ENCODE measurements around the gene RNF20. TPM values are rescaled to one million over a fixed set of nuclear protein-coding genes. Genes with fewer than 3 reads are reported as not detected.

Gene RNF20
- polyA plus RNA-seq, 1 of the 3 experiments (the other 2 are of a cell fraction), result 16.0 TPM

- no peaks in the 10 kb centered on the region for H3K27me3 ChIP-seq (ENCODE audit: insufficient read depth)
- H3K79me2 ChIP-seq (ENCODE audit: insufficient read depth), result no peaks in the 10 kb centered on the region
- no peaks in the 10 kb centered on the region for H3K4me1 ChIP-seq (ENCODE audit: control insufficient read depth in 1 of 2, insufficient read depth in 2 of 2, low read depth in 1 of 2, low read length in 1 of 2)
- no peak for DNase-seq
- 75% methylated on average over 6 of the region's 6 CpGs for WGBS (ENCODE audit: low lambda C conversion rate)
- H3F3A ChIP-seq (replicated peaks; ENCODE audit: insufficient read depth), result peaks cover 3% of the 10 kb centered on the region
- H3K4me3 ChIP-seq (ENCODE audit: low read depth in 2 of 2, low read length in 1 of 2), result no peak overlapping the region
- POLR2A ChIA-PET, result interaction anchor here (0.8 kb wide), 1 partner anchor 75 kb away, joined by 3 read pairs; no protein-coding TSS in a partner anchor
- TF ChIP-seq MEF2A (IDR thresholded peaks at IDR 0.05; ENCODE audit: borderline replicate concordance, low read depth), result no peak
- TF ChIP-seq, protein P1, sequence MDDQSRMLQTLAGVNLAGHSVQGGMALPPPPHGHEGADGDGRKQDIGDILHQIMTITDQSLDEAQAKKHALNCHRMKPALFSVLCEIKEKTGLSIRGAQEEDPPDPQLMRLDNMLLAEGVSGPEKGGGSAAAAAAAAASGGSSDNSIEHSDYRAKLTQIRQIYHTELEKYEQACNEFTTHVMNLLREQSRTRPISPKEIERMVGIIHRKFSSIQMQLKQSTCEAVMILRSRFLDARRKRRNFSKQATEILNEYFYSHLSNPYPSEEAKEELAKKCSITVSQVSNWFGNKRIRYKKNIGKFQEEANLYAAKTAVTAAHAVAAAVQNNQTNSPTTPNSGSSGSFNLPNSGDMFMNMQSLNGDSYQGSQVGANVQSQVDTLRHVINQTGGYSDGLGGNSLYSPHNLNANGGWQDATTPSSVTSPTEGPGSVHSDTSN (IDR thresholded peaks at IDR 0.05), result no peak
- TF ChIP-seq USF2 (IDR thresholded peaks at IDR 0.05; ENCODE audit: borderline replicate concordance, low read depth, low read length), result no peak
- TF ChIP-seq GATA2 (CRISPR knock-in tag; IDR thresholded peaks at IDR 0.05), result no peak
- TF ChIP-seq FOXJ3 (CRISPR knock-in tag; IDR thresholded peaks at IDR 0.05), result no peak
- no peak for TF ChIP-seq RFX5 (IDR thresholded peaks at IDR 0.05; ENCODE audit: low read length)
- TF ChIP-seq CTCF (IDR thresholded peaks at IDR 0.05), result no peak
- no peak for TF ChIP-seq IRF3 (IDR thresholded peaks at IDR 0.05; ENCODE audit: low read depth, low read length)
- no peak for TF ChIP-seq GABPA (IDR thresholded peaks at IDR 0.05; ENCODE audit: low read depth)
- no peak for TF ChIP-seq JUND (IDR thresholded peaks at IDR 0.05)
- TF ChIP-seq FOXM1 (IDR thresholded peaks at IDR 0.05; ENCODE audit: low read depth), result no peak
- H4K20me1 ChIP-seq (ENCODE audit: insufficient read depth), result no peaks in the 10 kb centered on the region
- CTCF ChIA-PET, result interaction anchor here (1.0 to 17.0 kb wide), 5 partner anchors 9 to 75 kb away, joined by 3 to 363 read pairs (median 5); a partner anchor contains a TSS
- no peak overlapping the region for H3K27ac ChIP-seq (ENCODE audit: low read depth in 2 of 2, low read length in 1 of 2)
- H3K4me2 ChIP-seq, result no peak overlapping the region
- no peak overlapping the region for H2AFZ ChIP-seq (ENCODE audit: low read depth)
- no peak overlapping the region for H3K9ac ChIP-seq
- H3K36me3 ChIP-seq (replicated peaks in 1 of 2; ENCODE audit: control insufficient read depth in 1 of 2, insufficient read depth in 2 of 2, low read length in 1 of 2), result no peaks in the 10 kb centered on the region
- H3K9me3 ChIP-seq, result no peaks in the 10 kb centered on the region
- H3K9me2 ChIP-seq, result no peaks in the 10 kb centered on the region
Observed at GRCh38 chr9:101524371-101524770, 9.3 kb upstream of the RNF20 start.

DNA sequence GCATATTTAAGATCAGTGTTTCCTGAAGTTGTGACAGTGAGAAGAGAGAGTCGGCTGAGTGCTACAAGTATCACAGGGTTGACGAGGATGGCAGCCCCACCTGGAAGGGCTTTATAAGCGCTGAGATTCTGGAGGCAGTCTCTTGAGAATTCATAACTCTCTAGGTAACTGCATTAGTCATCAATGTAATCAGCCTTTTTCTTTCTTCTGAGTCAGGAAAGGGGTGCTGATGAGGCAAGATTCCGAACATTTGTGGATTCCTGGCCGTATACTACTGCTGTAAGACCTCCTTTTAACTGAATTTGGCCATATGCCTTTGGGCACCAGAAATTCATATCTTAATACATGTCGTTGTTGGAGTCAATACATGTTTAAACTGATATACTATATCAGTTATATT lies 6.6 kb upstream of the RNF20 start:
- no peaks in the 10 kb centered on the region for H3K79me2 ChIP-seq (ENCODE audit: insufficient read depth)
- no peaks in the 10 kb centered on the region for H3K27me3 ChIP-seq (ENCODE audit: insufficient read depth)
- peaks cover 3% of the 10 kb centered on the region for H3F3A ChIP-seq (replicated peaks; ENCODE audit: insufficient read depth)
- H3K4me1 ChIP-seq (ENCODE audit: control insufficient read depth in 1 of 2, insufficient read depth in 2 of 2, low read depth in 1 of 2, low read length in 1 of 2), result no peaks in the 10 kb centered on the region
- TF ChIP-seq RAD21 (IDR thresholded peaks at IDR 0.05; ENCODE audit: low read length), result no peak
- TF ChIP-seq USF1 (IDR thresholded peaks at IDR 0.05; ENCODE audit: borderline replicate concordance, low read depth), result no peak
- TF ChIP-seq SMC3 (IDR thresholded peaks at IDR 0.05; ENCODE audit: low read depth, low read length), result no peak
- TF ChIP-seq FOSL2 (IDR thresholded peaks at IDR 0.05; ENCODE audit: borderline replicate concordance, low read depth), result no peak
- TF ChIP-seq GATA2 (CRISPR knock-in tag; IDR thresholded peaks at IDR 0.05), result no peak
- no peak for TF ChIP-seq EZH2phosphoT487 (IDR thresholded peaks at IDR 0.05; ENCODE audit: borderline replicate concordance, low read depth)
- no peak for TF ChIP-seq JUND (IDR thresholded peaks at IDR 0.05)
- TF ChIP-seq TCF12 (IDR thresholded peaks at IDR 0.05), result no peak
- no peak for TF ChIP-seq ZBTB33 (IDR thresholded peaks at IDR 0.05; ENCODE audit: borderline replicate concordance, low read depth)
- no peak for TF ChIP-seq CHD2 (IDR thresholded peaks at IDR 0.05; ENCODE audit: low read length, partially characterized antibody)
- no peak for TF ChIP-seq FOXM1 (IDR thresholded peaks at IDR 0.05; ENCODE audit: low read depth)
- TF ChIP-seq MEF2A (IDR thresholded peaks at IDR 0.05; ENCODE audit: borderline replicate concordance, low read depth), result no peak
- H3K4me2 ChIP-seq, result no peak overlapping the region
- no peaks in the 10 kb centered on the region for H3K9me3 ChIP-seq
- H4K20me1 ChIP-seq (ENCODE audit: insufficient read depth), result no peaks in the 10 kb centered on the region
- H2AFZ ChIP-seq (ENCODE audit: low read depth), result no peak overlapping the region
- CTCF ChIA-PET, result interaction anchor here (2.2 to 17.0 kb wide), 2 partner anchors 68 to 78 kb away, joined by 15 to 363 read pairs; no protein-coding TSS in a partner anchor
- no peak overlapping the region for H3K9ac ChIP-seq
- 65% methylated on average over 6 of the region's 6 CpGs for WGBS (ENCODE audit: low lambda C conversion rate)
- no peak overlapping the region for H3K27ac ChIP-seq (ENCODE audit: low read depth in 2 of 2, low read length in 1 of 2)
- DNase-seq, result no peak
- H3K36me3 ChIP-seq (replicated peaks in 1 of 2; ENCODE audit: control insufficient read depth in 1 of 2, insufficient read depth in 2 of 2, low read length in 1 of 2), result no peaks in the 10 kb centered on the region
- POLR2A ChIA-PET, result no interaction called here
- no peak overlapping the region for H3K4me3 ChIP-seq (ENCODE audit: low read depth in 2 of 2, low read length in 1 of 2)
- no peaks in the 10 kb centered on the region for H3K9me2 ChIP-seq

Data from SK-N-SH (cell line).